Bronchial epithelial cell (primary cell): ENCODE measurements around the gene OR4K13. TPM values are rescaled to one million over a fixed set of nuclear protein-coding genes. Genes with fewer than 3 reads are reported as not detected.

Experiments used
- total RNA-seq: library from RNA; depleted of rRNA; stranded (reverse); fragments of >200 nt; gene quantifications from 2 replicates; pipeline ENCODE4 v1.2.1, GENCODE V29; 2014

OR4K13 gene
- total RNA-seq, 1 donor from 2014 or later, result not detected

Other genes starting within 250 kb of the OR4K13 start
- gene OR4N2, start 232.3 kb downstream of the OR4K13 start, total RNA-seq, result not detected in 2 replicates
- gene OR4K2, start 160.9 kb downstream of the OR4K13 start, total RNA-seq, result not detected in 2 replicates
- not detected in 2 replicates for gene OR4K5, start 115.4 kb downstream of the OR4K13 start, total RNA-seq
- not detected in 2 replicates for gene OR4K1, start 105.1 kb downstream of the OR4K13 start, total RNA-seq
- gene OR4K15, start 60.4 kb downstream of the OR4K13 start, total RNA-seq, result not detected in 2 replicates
- not detected in 2 replicates for gene OR4Q2, start 33.9 kb downstream of the OR4K13 start, total RNA-seq
- gene OR4K14, start 16.7 kb downstream of the OR4K13 start, total RNA-seq, result not detected in 2 replicates
- gene OR4L1, start 24.0 kb upstream of the OR4K13 start, total RNA-seq, result not detected in 2 replicates
- gene OR4K17, start 74.7 kb upstream of the OR4K13 start, total RNA-seq, result not detected in 2 replicates
- gene OR4N5, start 102.8 kb upstream of the OR4K13 start, total RNA-seq, result not detected in 2 replicates
- gene OR11G2, start 154.9 kb upstream of the OR4K13 start, total RNA-seq, result not detected in 2 replicates
- gene OR11H6, start 187.7 kb upstream of the OR4K13 start, total RNA-seq, result not detected in 2 replicates
- gene OR11H7, start 192.9 kb upstream of the OR4K13 start, total RNA-seq, result not detected in 2 replicates
- gene OR11H4, start 203.2 kb upstream of the OR4K13 start, total RNA-seq, result not detected in 2 replicates